Measurements from ENCODE around the gene HPSE2. TPM values are rescaled to one million over a fixed set of nuclear protein-coding genes. Genes with fewer than 3 reads are reported as not detected.

HPSE2 gene
- total RNA-seq, 6 experiments from 2014 or later: 0.05 to 0.09 TPM; not detected in 4

DNA sequence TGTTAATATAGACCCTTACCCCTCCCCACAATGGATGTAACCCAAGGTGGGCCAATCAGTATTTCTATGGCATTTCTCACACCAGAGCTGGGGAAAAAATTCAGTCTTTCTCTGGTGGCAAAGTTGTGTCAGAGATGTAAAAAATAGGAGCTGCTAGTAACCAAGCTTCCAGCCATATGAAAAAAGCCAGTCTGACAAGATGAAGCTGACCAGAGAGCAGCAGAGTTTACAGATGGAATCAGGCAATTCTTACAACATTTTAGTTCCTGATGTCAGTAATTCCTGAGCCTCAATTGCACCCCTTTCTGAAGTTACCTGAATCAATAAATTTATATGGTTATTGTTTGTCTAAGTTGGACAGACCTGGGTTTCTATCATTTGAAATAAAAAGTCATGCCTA is 286.3 kb downstream of the HPSE2 start:
- H3K9me3 Mint-ChIP-seq: peaks cover 10% of the 10 kb centered on the region
- no peaks in the 10 kb centered on the region; the same call in 1 of the 2 replicates for H3K4me1 Mint-ChIP-seq (ENCODE audit: low read depth)
- DNase-seq: no peak
- H3K36me3 Mint-ChIP-seq (ENCODE audit: low read depth): no peaks in the 10 kb centered on the region
- H3K4me3 Mint-ChIP-seq: no peak overlapping the region
- TF ChIP-seq CTCF (IDR thresholded peaks at IDR 0.05): no peak
- no peak overlapping the region for H3K27ac Mint-ChIP-seq
- peaks cover 3% of the 10 kb centered on the region for H3K27me3 Mint-ChIP-seq (ENCODE audit: insufficient read depth)

DNA sequence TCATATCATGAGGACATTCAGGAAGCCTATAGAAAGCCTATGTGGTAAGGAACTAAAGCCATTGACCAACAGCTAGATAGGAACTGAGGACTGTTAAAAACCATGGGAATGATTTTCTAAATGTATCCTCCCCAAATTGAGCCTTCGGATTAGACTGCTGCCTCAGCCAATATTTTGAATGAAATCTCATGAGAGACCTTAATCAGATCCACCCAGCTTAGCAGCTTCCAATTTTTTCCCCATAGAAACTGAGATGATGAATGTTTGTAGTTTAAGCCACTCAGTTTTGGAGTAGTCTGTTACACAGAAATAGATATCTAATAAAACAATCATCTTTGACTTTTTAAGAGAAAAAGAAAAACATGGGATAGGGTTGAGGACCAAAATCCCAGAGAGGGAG is 292.0 kb downstream of the HPSE2 start:
- peaks cover 3% of the 10 kb centered on the region for H3K27me3 Mint-ChIP-seq (ENCODE audit: insufficient read depth)
- peaks cover 7% of the 10 kb centered on the region for H3K9me3 Mint-ChIP-seq
- no peak overlapping the region for H3K4me3 Mint-ChIP-seq
- TF ChIP-seq CTCF (IDR thresholded peaks at IDR 0.05): no peak
- H3K4me1 Mint-ChIP-seq (ENCODE audit: low read depth): no peaks in the 10 kb centered on the region
- no peak for DNase-seq
- no peak overlapping the region for H3K27ac Mint-ChIP-seq
- H3K36me3 Mint-ChIP-seq (ENCODE audit: low read depth): no peaks in the 10 kb centered on the region

GRCh38 chr10:98929709-98930108 is 305.9 kb downstream of the HPSE2 start:
- Mint-ChIP-seq H3K9me3 (no peaks in the 10 kb centered on the region), H3K4me1 (ENCODE audit: low read depth) (no peaks in the 10 kb centered on the region), H3K36me3 (ENCODE audit: low read depth) (no peaks in the 10 kb centered on the region), H3K4me3 (no peak overlapping the region), H3K27me3 (ENCODE audit: insufficient read depth) (peaks cover 6% of the 10 kb centered on the region; the same call in 1 of the 2 replicates), H3K27ac (no peak overlapping the region)
- no peak for DNase-seq
- TF ChIP-seq CTCF (IDR thresholded peaks at IDR 0.05): no peak

DNA sequence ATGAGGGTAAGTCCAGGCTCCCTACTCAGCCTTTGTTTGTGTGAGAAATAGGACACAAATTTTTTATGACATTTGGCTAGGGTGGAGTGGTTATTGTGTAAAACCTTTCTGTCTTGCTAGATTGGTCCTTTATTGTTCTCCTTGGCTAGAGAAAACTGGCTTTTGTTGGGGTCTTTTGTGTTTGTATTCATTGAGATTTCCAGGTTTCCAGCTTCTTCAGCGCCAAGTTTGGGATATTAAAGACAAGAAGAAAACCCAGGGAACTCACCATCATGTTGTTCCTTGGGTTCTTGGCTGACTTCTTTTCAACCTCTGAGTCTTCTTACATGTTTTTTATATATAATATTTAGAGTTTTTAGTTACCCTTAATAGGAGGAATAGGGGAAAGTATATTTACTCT is 310.0 kb downstream of the HPSE2 start:
- H3K4me1 Mint-ChIP-seq (ENCODE audit: low read depth): peaks cover 7% of the 10 kb centered on the region; the same call in 1 of the 2 replicates
- DNase-seq: no peak
- no peaks in the 10 kb centered on the region for H3K36me3 Mint-ChIP-seq (ENCODE audit: low read depth)
- H3K27me3 Mint-ChIP-seq (ENCODE audit: insufficient read depth): peaks cover 6% of the 10 kb centered on the region; the same call in 1 of the 2 replicates
- H3K9me3 Mint-ChIP-seq: no peaks in the 10 kb centered on the region; the same call in 1 of the 2 replicates
- H3K4me3 Mint-ChIP-seq: no peak overlapping the region
- no peak overlapping the region for H3K27ac Mint-ChIP-seq
- no peak for TF ChIP-seq CTCF (IDR thresholded peaks at IDR 0.05)

GRCh38 chr10:98924526-98924925 is 311.1 kb downstream of the HPSE2 start:
- Mint-ChIP-seq H3K9me3 (no peaks in the 10 kb centered on the region; the same call in 1 of the 2 replicates), H3K27me3 (ENCODE audit: insufficient read depth) (peaks cover 6% of the 10 kb centered on the region; the same call in 1 of the 2 replicates), H3K36me3 (ENCODE audit: low read depth) (no peaks in the 10 kb centered on the region), H3K4me1 (ENCODE audit: low read depth) (peaks cover 17% of the 10 kb centered on the region; the same call in 1 of the 2 replicates), H3K27ac (no peak overlapping the region), H3K4me3 (no peak overlapping the region)
- DNase-seq: no peak
- TF ChIP-seq CTCF (IDR thresholded peaks at IDR 0.05): no peak

DNA sequence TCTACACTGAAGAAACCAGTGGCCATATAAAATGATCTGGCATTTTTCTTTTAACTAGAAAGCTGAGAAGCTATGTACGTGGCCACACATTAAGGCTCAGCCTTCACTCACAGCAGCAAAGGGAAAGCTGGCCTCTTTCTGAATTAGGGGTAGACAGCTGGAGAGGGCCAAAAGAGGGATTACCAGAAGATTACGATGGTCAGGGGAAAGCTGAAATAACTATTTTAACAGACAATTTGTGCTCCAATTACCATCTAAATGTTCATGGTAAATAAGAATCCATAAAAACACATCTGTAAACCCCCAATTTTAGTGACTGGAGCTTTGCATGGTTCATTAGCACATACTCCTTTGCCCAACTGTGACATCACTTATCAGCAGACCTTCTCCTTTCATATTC is 314.3 kb downstream of the HPSE2 start:
- no peak for DNase-seq
- H3K36me3 Mint-ChIP-seq (ENCODE audit: low read depth): no peaks in the 10 kb centered on the region
- no peaks in the 10 kb centered on the region; the same call in 1 of the 2 replicates for H3K9me3 Mint-ChIP-seq
- no peak overlapping the region for H3K27ac Mint-ChIP-seq
- TF ChIP-seq CTCF (IDR thresholded peaks at IDR 0.05): no peak
- no peak overlapping the region for H3K4me3 Mint-ChIP-seq
- peaks cover under 1% of the 10 kb centered on the region; the same call in 1 of the 2 replicates for H3K27me3 Mint-ChIP-seq (ENCODE audit: insufficient read depth)
- H3K4me1 Mint-ChIP-seq (ENCODE audit: low read depth): peaks cover 24% of the 10 kb centered on the region; the same call in 1 of the 2 replicates
